ENCODE data around the gene LCLAT1.

LCLAT1 gene

GRCh38 chr2:30424231-30424630 is 22.8 kb upstream of the LCLAT1 start:
- no peak for DNase-seq

GRCh38 chr2:30425326-30425725 is 21.7 kb upstream of the LCLAT1 start:
- no peak for DNase-seq

DNA sequence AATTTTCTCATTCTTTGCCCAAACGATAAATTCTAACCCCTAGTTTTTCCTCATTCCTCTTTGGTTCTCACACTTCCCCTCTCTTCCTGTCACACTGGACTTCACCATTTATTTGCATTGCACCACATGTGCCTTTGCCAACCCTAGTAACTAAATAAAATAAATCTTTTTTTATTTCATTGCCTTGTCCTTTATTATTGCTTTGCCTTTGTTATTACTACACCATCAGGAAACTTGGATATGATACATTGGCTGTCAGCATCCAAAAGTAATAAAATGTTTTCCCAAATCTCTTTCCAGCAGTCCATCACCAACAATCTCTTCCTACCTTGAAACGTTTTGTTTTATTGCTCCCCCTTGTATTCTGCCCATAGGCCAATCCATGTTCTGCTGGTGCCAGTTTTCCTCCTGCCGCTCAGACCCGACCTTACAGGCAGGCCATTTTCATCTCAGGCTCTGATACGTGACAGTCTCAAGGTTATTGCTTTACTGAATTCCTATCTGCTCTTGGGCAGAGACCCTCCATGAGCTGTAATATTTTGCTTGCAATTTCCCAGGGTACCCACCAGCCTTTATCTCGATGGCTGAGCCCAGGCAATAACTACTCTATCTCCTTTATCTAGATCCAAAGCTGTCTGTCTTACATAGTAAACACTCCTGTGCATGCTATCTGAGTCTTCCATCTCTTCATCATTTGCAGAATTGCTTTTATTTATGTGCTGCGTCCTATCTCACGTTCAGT is 19.3 kb upstream of the LCLAT1 start:
- DNase-seq: no peak

- DNase-seq: no peak
Measured at GRCh38 chr2:30428348-30428662, 18.7 kb upstream of the LCLAT1 start.

GRCh38 chr2:30428827-30429461 is 18.1 kb upstream of the LCLAT1 start:
- DNase-seq: no peak

GRCh38 chr2:30433541-30434299 is 13.3 kb upstream of the LCLAT1 start:
- no peak for DNase-seq

GRCh38 chr2:30434708-30435107 is 12.3 kb upstream of the LCLAT1 start:
- DNase-seq: no peak

DNA sequence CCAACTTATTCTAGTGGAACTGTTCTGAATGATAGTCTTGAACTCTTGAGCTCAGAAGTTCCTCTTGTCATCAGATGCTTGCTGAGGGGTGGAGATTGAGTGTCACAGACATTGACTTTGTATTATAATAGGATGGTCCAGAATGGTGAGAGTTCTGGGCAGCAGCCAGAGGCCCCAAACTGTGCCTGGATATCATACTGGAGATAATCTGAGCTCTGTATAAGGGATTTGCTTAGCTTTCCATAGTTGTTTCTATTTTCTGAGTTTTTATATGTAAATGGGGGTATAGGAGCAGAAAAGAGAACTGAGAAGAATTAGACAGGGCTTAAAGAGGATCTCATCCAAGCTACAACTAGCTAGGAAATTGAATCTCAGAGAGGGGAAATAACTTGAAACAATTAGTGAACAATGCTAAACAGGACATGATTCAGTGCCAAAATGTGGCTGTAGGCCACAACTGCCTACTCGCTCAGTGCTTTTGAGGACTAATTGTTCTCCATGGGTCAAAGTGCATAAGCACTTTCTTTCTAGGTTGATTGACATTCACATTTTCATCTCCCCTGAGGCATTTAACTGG is 10.1 kb upstream of the LCLAT1 start:
- DNase-seq: no peak

- no peak for DNase-seq
Measured at GRCh38 chr2:30437809-30438548, 9.1 kb upstream of the LCLAT1 start.

DNA sequence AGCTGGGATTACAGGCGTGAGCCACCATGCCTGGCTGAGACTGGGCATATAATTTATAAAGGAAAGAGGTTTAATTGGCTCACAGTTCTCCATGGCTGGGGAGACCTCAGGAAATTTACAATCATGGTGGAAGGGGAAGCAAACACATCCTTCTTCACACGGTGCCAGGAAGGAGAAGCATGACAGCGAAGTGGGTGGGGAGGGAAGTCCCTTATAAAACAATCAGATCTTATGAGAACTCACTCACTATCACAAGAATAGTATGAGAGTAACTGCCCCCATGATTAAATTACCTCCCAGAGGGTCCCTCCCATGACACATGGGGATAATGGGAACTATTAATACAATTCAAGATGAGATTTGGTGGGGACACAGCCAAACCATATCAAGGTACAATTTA is 7.8 kb upstream of the LCLAT1 start:
- no peak for DNase-seq

- DNase-seq: no peak
Measured at GRCh38 chr2:30439879-30440278, 7.2 kb upstream of the LCLAT1 start.

GRCh38 chr2:30441023-30441422 is 6.0 kb upstream of the LCLAT1 start:
- no peak for DNase-seq

DNA sequence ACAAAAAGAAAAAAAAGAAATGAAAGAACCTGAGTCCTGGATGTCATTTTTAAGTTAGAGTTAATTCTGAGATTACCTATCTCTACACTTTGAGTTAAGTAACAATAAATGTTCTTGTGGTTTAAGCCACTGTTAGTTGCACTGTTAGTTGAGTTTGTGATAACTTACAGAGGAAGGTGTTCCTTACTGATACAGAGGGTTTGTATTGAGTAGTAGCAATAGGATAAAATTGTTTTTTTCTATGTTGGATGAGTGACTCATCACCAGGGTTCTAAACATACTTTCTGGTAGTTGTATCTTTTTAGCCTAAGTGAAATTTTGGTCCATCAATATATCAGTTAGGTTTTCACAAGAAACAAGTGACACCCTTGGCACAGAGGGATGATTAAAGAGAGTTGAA is 4.0 kb upstream of the LCLAT1 start:
- no peak for DNase-seq

GRCh38 chr2:30444273-30444672 is 2.8 kb upstream of the LCLAT1 start:
- no peak for DNase-seq

GRCh38 chr2:30445266-30445821 is 1.7 kb upstream of the LCLAT1 start:
- DNase-seq: no peak

GRCh38 chr2:30446602-30447148 is 371 bp upstream of the LCLAT1 start:
- no peak for DNase-seq

DNA sequence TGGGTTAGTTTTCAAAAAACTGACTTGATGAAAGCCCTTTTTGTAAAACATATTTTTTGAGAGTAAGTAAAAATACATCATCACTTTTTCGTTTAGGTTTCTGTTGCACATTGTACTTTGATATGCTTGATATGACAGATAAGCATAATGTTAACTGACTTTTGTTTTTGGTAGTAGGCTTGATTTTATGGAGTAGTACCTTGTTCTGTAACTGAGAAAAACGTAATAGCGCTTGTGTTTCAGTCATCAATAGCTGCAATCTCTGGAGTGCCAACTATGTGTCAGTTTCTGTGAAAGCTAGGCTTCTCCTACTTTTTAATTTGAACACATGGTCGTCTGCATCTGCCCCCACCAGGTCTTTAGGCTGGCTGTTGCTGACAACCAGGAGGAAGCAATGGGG is 1.3 kb downstream of the LCLAT1 start:
- DNase-seq: no peak

DNA sequence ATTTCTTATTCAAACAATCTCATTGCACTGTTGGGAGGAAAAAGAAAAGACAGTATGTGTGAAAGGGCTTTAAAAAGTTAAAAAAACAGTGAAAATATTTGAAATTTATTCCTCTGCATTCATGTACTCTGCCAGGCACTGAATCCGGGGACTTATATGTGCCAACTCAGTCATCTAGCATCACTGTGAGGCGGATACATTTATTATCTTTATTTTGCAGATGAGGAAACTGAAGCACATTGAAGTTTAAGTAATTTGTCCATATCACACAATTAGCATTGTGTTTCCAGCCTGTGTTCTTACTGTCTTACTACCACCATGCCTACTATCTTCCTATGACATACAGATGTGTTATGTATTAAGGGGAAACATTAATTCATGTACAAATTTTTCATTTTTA is 1.8 kb downstream of the LCLAT1 start:
- DNase-seq: no peak

DNA sequence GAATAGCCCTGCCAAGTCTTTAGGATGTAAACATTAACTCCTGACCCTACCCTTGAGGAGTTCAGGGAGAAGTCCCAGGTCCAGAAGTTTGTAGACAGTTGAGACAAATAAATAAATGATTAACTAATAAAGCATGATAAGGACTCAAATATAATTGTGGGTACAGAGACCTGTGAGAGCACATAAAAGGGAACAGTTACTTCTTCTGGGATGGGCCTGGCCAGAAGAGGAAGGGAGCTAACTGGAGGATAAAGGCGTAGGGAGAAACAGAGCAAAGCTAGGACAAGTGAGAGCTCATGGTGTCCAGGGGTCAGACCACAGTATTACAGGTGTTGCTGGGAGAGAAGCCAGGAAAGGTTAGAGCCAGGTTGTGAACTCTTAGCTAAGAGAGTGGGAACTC is 3.0 kb downstream of the LCLAT1 start:
- DNase-seq: no peak

DNA sequence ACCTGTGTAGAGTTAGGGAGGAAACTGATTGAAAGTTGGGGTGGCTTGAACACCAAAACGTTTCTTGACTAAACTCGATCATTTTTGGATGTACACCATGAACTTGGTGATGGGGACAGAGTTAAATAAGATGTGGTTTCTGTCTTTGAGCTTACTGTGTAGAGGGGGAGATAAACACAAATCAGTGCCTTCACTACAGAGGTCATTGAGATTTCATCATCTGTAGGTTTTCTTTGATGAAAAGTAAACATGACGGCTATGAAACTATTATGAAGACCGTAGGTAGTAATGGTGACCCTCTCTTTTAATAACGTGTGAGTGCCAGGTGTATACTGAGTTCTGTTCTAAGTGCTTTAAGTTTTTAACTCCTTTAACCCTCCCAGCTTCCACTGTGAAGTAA is 6.5 kb downstream of the LCLAT1 start:
- no peak for DNase-seq

DNA sequence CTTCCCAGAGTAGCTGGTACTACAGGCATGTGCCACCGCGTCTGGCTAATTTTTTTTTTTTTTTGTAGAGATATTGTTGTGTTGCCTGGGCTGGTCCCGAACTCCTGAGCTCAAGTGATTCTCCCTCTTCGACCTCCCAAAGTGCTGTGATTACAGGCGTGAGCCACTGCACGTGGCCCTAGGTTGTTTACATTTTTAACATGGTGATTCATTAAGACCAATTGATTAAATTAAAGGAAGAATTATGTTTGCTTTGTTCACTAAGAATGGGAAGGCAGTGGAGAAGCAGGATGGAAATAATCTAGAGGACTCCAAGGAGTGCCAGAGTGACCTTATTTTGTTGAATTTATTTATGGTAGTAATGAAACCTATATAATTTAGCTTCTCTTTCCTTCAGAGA is 7.5 kb downstream of the LCLAT1 start:
- no peak for DNase-seq

DNA sequence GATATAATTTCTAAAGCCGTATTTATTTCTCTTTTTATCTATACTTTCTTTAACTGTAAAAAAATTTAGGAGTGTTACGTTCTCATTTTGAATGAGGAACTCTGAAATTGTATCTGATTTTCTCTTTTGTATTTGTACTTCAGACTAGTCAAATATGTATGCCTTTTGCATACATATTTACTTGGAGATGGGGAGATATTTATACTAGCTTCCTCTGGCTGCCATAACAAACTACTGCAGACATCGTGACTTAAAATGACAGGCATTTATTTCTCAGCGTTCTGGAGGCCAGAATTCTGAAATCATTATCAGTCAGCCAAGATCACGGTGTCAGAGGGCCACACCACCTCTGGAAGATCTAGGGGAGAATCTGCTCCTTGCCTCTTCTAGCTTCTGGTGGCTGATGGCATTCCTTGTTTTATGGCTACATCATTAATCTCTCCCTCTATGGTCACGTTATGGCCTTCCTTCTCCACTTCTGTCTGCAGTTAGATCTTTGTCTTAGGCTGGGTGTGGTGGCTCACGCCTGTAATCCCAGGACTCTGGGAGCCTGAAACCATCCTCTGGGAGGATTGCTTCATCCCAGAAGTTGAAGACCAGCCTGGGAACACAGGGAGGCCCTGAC is 8.2 kb downstream of the LCLAT1 start:
- DNase-seq: no peak

All from NCI-H524 treated with DMSO at 0.1 percent for 48 hours (cell line).